Type B pancreatic cell (in vitro differentiated cells): Measurements from ENCODE around the gene LETMD1. TPM values are rescaled to one million over a fixed set of nuclear protein-coding genes. Genes with fewer than 3 reads are reported as not detected.

Source experiments
- DNase-seq: peaks from one replicate; pipeline ENCODE4 v3.0.0; 2021; ENCODE audit warnings: mixed read lengths; ENCODE audit not compliant: unreplicated experiment; ENCODE audit errors: extremely low spot score
- H3K27ac Mint-ChIP-seq: 2 replicates; pipeline ENCODE4 v1.8.0; 2021; ENCODE audit warnings: mild to moderate bottlenecking, mixed read lengths
- H3K27me3 Mint-ChIP-seq: 2 replicates; pipeline ENCODE4 v1.8.0; 2021; ENCODE audit warnings: mixed read lengths
- H3K36me3 Mint-ChIP-seq: 2 replicates; pipeline ENCODE4 v1.8.0; 2021; ENCODE audit warnings: mixed read lengths
- H3K4me1 Mint-ChIP-seq: one replicate; pipeline ENCODE4 v1.8.0; 2021; ENCODE audit warnings: mixed read lengths; ENCODE audit not compliant: unreplicated experiment
- H3K4me3 Mint-ChIP-seq: 2 replicates; pipeline ENCODE4 v1.8.0; 2021; ENCODE audit warnings: mild to moderate bottlenecking, mixed read lengths
- H3K9me3 Mint-ChIP-seq: 2 replicates; pipeline ENCODE4 v1.8.0; 2021; ENCODE audit warnings: mixed read lengths
- long read RNA-seq: library from polyadenylated mRNA; unstranded; transcript quantifications from one replicate; pipeline ENCODE4 v2.0.0, GENCODE V29; 2020
- total RNA-seq: library from RNA; stranded (reverse); gene quantifications from 2 replicates; pipeline ENCODE4 v1.2.1, GENCODE V29; 2021; ENCODE audit warnings: low replicate concordance
- TF ChIP-seq, protein P1 (sequence below): fragments of 200-600 bp; sonication (generic); conservative IDR thresholded peaks from 2 replicates; pipeline ENCODE4 v1.5.0; 2021; ENCODE audit warnings: antibody characterized with exemption, mild to moderate bottlenecking

The LETMD1 gene, protein sequence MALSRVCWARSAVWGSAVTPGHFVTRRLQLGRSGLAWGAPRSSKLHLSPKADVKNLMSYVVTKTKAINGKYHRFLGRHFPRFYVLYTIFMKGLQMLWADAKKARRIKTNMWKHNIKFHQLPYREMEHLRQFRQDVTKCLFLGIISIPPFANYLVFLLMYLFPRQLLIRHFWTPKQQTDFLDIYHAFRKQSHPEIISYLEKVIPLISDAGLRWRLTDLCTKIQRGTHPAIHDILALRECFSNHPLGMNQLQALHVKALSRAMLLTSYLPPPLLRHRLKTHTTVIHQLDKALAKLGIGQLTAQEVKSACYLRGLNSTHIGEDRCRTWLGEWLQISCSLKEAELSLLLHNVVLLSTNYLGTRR
- 67.8 and 68.7 TPM in 2 replicates for total RNA-seq
- long read RNA-seq, transcript LETMD1-228 (9 exons, 1,389 nt): minor isoform, 8 of 362 reads
- long read RNA-seq, transcript LETMD1-221 (5 exons, 1,480 nt): minor isoform, 73 of 362 reads
- long read RNA-seq, transcript LETMD1-201 (9 exons, 2,112 nt): major isoform, 93 of 362 reads
- long read RNA-seq, transcript LETMD1-206 (6 exons, 1,665 nt): minor isoform, 48 of 362 reads
- long read RNA-seq, partial matches to known transcripts: 8 of 362 reads
- long read RNA-seq, other reads (novel, unspliced or antisense): 120 of 362 reads

DNA sequence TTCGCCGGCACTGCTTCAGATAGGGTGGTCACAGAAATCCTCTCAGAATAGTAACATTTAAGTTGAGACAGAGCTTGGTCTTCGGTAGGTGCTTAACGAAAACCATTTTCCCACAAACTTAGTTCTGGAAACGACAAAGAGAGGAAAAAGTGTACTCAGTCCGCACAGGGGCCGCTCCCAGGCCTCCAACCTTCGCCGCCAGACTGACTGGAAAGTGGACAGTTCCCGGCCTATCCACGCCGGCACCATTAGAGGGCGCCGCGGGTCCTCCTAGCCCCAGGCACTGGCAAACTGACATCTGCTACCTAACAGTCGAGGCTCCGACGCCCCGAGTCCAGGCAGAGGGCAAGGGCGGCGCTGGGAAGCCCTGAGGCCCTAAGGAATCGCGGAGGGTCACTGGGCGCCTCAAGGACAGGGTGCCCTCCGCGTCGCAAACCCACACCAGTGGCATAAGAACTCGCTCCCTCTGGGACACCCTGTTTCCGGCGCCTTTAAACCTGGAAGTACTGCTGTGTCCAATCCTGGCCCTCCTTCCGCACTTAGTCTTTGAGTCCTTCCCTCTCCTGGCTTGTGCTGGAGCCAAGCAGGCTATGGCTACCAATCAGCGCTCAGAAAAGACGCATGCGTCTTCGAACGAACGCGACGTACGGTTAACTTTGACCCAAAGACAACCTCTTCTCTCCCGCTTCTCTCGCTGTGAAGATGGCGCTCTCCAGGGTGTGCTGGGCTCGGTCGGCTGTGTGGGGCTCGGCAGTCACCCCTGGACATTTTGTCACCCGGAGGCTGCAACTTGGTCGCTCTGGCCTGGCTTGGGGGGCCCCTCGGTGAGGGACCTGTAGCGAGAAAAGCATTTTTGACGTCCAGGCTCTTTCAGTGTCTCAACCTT lies at the start of gene LETMD1:
LETMD1 (plus strand) TSS at position 673 of the 886 bp plus-strand sequence; CDS start at position 703, 30 bp downstream.
- Mint-ChIP-seq H3K4me3 (peak within 1 kb of the TSS; percentile 99), H3K27me3 (no peaks in the 10 kb centered on the region), H3K4me1 (peaks cover 17% of the 10 kb centered on the region), H3K9me3 (no peaks in the 10 kb centered on the region), H3K36me3 (peaks cover 9% of the 10 kb centered on the region), H3K27ac (peak within 1 kb of the TSS; percentile 91)
- TF ChIP-seq, protein P1, sequence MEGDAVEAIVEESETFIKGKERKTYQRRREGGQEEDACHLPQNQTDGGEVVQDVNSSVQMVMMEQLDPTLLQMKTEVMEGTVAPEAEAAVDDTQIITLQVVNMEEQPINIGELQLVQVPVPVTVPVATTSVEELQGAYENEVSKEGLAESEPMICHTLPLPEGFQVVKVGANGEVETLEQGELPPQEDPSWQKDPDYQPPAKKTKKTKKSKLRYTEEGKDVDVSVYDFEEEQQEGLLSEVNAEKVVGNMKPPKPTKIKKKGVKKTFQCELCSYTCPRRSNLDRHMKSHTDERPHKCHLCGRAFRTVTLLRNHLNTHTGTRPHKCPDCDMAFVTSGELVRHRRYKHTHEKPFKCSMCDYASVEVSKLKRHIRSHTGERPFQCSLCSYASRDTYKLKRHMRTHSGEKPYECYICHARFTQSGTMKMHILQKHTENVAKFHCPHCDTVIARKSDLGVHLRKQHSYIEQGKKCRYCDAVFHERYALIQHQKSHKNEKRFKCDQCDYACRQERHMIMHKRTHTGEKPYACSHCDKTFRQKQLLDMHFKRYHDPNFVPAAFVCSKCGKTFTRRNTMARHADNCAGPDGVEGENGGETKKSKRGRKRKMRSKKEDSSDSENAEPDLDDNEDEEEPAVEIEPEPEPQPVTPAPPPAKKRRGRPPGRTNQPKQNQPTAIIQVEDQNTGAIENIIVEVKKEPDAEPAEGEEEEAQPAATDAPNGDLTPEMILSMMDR: peak; percentile 96
- DNase-seq: peak; percentile 93

DNA sequence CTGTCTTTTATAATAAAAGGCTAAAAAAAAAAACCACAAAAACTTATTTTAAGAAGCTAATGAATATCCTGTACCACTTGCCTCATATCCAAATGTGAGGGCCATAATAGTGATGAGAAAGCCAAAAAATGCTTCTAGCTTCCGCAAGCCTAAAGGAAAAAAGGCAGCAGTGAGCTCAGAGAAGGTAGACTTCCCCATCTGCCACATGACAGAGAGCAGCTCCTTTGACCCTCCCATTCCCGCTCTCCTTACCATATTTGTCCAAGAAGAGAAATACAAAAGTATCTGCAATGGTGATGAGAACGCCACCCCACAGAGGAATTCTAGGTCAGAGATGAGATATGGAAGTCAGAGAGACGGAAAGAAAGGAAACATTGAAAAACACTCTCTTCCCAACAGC lies 49.0 kb upstream of the LETMD1 start:
- no peaks in the 10 kb centered on the region for H3K4me1 Mint-ChIP-seq
- no peak overlapping the region for H3K4me3 Mint-ChIP-seq
- TF ChIP-seq, protein P1: no peak
- peaks cover 21% of the 10 kb centered on the region for H3K36me3 Mint-ChIP-seq
- no peaks in the 10 kb centered on the region for H3K9me3 Mint-ChIP-seq
- no peak overlapping the region for H3K27ac Mint-ChIP-seq
- no peak for DNase-seq
- no peaks in the 10 kb centered on the region for H3K27me3 Mint-ChIP-seq

DNA sequence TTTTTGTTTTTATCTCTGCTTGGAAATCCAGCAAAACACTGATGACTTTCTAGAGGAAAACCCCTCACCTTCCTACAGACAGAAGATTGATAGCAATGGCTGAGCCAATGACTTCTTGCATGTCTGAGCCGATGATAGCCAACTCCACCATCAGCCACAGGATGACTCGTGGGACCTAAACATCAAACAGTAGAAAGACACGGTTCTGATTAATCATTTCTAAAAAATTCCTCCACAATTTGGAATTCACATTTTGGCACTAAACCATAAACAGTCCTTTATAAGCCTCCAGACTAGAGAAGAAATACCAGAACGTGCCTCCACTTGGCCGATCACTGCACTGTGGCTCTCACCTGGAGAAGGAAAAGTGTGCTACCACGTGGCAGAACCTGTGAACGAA lies 47.9 kb upstream of the LETMD1 start:
- Mint-ChIP-seq H3K4me1 (peaks cover 6% of the 10 kb centered on the region), H3K4me3 (no peak overlapping the region), H3K27ac (no peak overlapping the region), H3K36me3 (peaks cover 16% of the 10 kb centered on the region), H3K9me3 (no peaks in the 10 kb centered on the region), H3K27me3 (no peaks in the 10 kb centered on the region)
- TF ChIP-seq, protein P1: no peak
- no peak for DNase-seq

DNA sequence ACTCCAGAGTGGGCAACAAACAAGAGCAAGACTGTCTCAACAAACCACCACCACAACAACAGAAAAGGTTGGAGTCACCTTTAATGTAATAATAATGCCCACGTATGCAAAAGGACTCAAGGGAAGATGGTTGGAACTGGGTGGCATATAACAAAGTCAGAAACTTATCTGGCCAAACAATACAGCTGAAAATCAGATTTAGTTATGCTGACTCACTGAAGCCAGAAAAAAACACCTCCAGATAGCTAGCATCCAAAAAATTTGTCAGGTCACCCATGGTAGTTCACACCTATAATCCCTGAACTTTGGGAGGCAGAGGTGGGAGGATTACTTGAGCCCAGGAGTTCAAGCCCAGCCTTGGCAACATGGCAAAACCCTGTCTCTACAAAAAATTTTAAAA lies 46.3 kb upstream of the LETMD1 start:
- Mint-ChIP-seq H3K4me3 (no peak overlapping the region), H3K27ac (no peak overlapping the region), H3K4me1 (peaks cover 6% of the 10 kb centered on the region), H3K9me3 (no peaks in the 10 kb centered on the region), H3K36me3 (peaks cover 22% of the 10 kb centered on the region), H3K27me3 (no peaks in the 10 kb centered on the region)
- DNase-seq: no peak
- TF ChIP-seq, protein P1: no peak

DNA sequence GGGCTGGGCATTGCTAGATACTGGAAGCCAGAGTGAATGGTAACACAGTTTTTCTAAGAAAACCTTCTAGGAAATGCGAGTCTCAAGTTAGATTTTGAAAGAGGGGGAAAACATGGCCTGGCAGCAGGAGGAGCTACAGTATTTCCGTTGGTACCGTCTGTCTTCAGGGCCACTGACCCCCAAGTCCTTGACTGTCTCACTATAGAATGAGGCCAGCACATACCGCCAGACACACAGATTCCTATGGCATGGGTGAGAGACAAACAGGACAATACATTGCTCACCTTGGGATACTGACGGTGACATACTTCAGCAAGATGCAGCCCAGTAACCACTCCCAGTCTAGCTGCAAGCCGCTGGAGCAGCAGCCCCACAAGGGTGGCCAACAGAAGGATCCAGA lies 43.6 kb upstream of the LETMD1 start:
- H3K27ac Mint-ChIP-seq: peak overlapping the region; percentile 97
- H3K4me3 Mint-ChIP-seq: no peak overlapping the region
- no peaks in the 10 kb centered on the region for H3K9me3 Mint-ChIP-seq
- no peak for DNase-seq
- TF ChIP-seq, protein P1: no peak
- H3K36me3 Mint-ChIP-seq: peaks cover 29% of the 10 kb centered on the region
- H3K4me1 Mint-ChIP-seq: peaks cover 10% of the 10 kb centered on the region
- no peaks in the 10 kb centered on the region for H3K27me3 Mint-ChIP-seq
